Inferior parietal cortex (tissue), 1 donor: ENCODE results near the gene MIS18A.
"Not testable (repeated sequence)": the region's sequence is repeated elsewhere in the genome, so short reads cannot be mapped to it uniquely, and the experiment has no call there.

Experiments used
- DNase-seq: peaks from one replicate; pipeline ENCODE4 v3.0.0-alpha.2; 2016; ENCODE audit errors: extremely low spot score

The MIS18A gene

GRCh38 chr21:32278518-32279376 lies at the start of gene MIS18A:
Gene MIS18A (minus strand): TSS chr21:32279049. CDS start chr21:32279014, 35 bp downstream.
- peak; percentile 95 for DNase-seq

GRCh38 chr21:32328595-32328994 lies 49.7 kb upstream of the MIS18A start:
- DNase-seq: no peak

- DNase-seq: peak; percentile 44
Observed at GRCh38 chr21:32325706-32326105, 46.9 kb upstream of the MIS18A start.

GRCh38 chr21:32322676-32323075 lies 43.8 kb upstream of the MIS18A start:
- no peak for DNase-seq

- no peak for DNase-seq
Observed at GRCh38 chr21:32322103-32322502, 43.3 kb upstream of the MIS18A start.

- no peak for DNase-seq
Observed at GRCh38 chr21:32321480-32321879, 42.6 kb upstream of the MIS18A start.

GRCh38 chr21:32320726-32321125 lies 41.9 kb upstream of the MIS18A start:
- no peak for DNase-seq

GRCh38 chr21:32320059-32320458 lies 41.2 kb upstream of the MIS18A start:
- DNase-seq: no peak

GRCh38 chr21:32319012-32319411 lies 40.2 kb upstream of the MIS18A start:
- DNase-seq: no peak

GRCh38 chr21:32317726-32318125 lies 38.9 kb upstream of the MIS18A start:
- DNase-seq: no peak

- DNase-seq: no peak
Observed at GRCh38 chr21:32316361-32317215, 37.7 kb upstream of the MIS18A start.

GRCh38 chr21:32315511-32316281 lies 36.8 kb upstream of the MIS18A start:
- DNase-seq: no peak

GRCh38 chr21:32314806-32315205 lies 36.0 kb upstream of the MIS18A start:
- DNase-seq: no peak

- DNase-seq: no peak
Observed at GRCh38 chr21:32312976-32313375, 34.1 kb upstream of the MIS18A start.

- no peak for DNase-seq
Observed at GRCh38 chr21:32312326-32312725, 33.5 kb upstream of the MIS18A start.

- DNase-seq: no peak
Observed at GRCh38 chr21:32311621-32312020, 32.8 kb upstream of the MIS18A start.

GRCh38 chr21:32310976-32311375 lies 32.1 kb upstream of the MIS18A start:
- DNase-seq: not testable (repeated sequence)

GRCh38 chr21:32309906-32310460 lies 31.1 kb upstream of the MIS18A start:
- DNase-seq: no peak

- no peak for DNase-seq
Observed at GRCh38 chr21:32308696-32309095, 29.8 kb upstream of the MIS18A start.

- no peak for DNase-seq
Observed at GRCh38 chr21:32307706-32308105, 28.9 kb upstream of the MIS18A start.

GRCh38 chr21:32306021-32306780 lies 27.4 kb upstream of the MIS18A start:
- DNase-seq: peak; percentile 66
